WTC11 (cell line): Measurements from ENCODE around the gene PKP4. TPM values are rescaled to one million over a fixed set of nuclear protein-coding genes. Genes with fewer than 3 reads are reported as not detected.

Experiments
- ATAC-seq: fragments of 200-7000 bp; cut with Tn5 transposase; 2 replicates; pipeline ENCODE4 v1.10.0; 2021; ENCODE audit warnings: mild to moderate bottlenecking, moderate library complexity
- CTCF ChIA-PET: fragments of 300-600 bp; sonication (Branson Sonifier 250); formaldehyde crosslinking; loops from one replicate; lab custom pipeline; 2021; ENCODE audit warnings: antibody characterized with exemption; lab: Charles Lee
- POLR2A ChIA-PET: fragments of 350-600 bp; sonication (Branson Sonifier 250); formaldehyde crosslinking; loops from one replicate; lab custom pipeline; 2021; ENCODE audit warnings: antibody characterized with exemption; lab: Charles Lee
- DNase-seq: peaks from one replicate; pipeline ENCODE4 v3.0.0; 2021; ENCODE audit warnings: low spot score
- H3K27ac Mint-ChIP-seq: 2 replicates; pipeline ENCODE4 v1.8.0; 2021; ENCODE audit warnings: mixed read lengths
- H3K27me3 Mint-ChIP-seq: 2 replicates; pipeline ENCODE4 v1.8.0; 2021; ENCODE audit warnings: low read depth, mild to moderate bottlenecking, moderate library complexity, mixed read lengths
- H3K36me3 Mint-ChIP-seq: 2 replicates; pipeline ENCODE4 v1.8.0; 2021; ENCODE audit warnings: mixed read lengths
- H3K4me1 Mint-ChIP-seq: 2 replicates; pipeline ENCODE4 v1.8.0; 2022; ENCODE audit warnings: mixed read lengths
- H3K4me3 Mint-ChIP-seq: 2 replicates; pipeline ENCODE4 v1.8.0; 2021; ENCODE audit warnings: mild to moderate bottlenecking, moderate library complexity, mixed read lengths
- H3K9me3 Mint-ChIP-seq: 2 replicates; pipeline ENCODE4 v1.8.0; 2021; ENCODE audit warnings: mixed read lengths
- ETV6 ChIP-seq: sonication (generic); formaldehyde crosslinking; IDR thresholded peaks from 2 replicates; pipeline ENCODE4 v1.8.1; 2022; ENCODE audit warnings: mild to moderate bottlenecking, missing genetic modification reagents
- FOXJ3 ChIP-seq: sonication (generic); formaldehyde crosslinking; IDR thresholded peaks from 2 replicates; pipeline ENCODE4 v1.9.0; 2021; ENCODE audit warnings: missing genetic modification reagents, mild to moderate bottlenecking, borderline replicate concordance
- JUN ChIP-seq: sonication (generic); formaldehyde crosslinking; IDR thresholded peaks from 2 replicates; pipeline ENCODE4 v1.8.0; 2023; ENCODE audit warnings: mild to moderate bottlenecking, missing genetic modification reagents
- TEAD1 ChIP-seq: sonication (generic); formaldehyde crosslinking; IDR thresholded peaks from 2 replicates; pipeline ENCODE4 v1.8.0; 2022; ENCODE audit warnings: mild to moderate bottlenecking, missing genetic modification reagents
- ZNF138 ChIP-seq: sonication (generic); formaldehyde crosslinking; conservative IDR thresholded peaks from 2 replicates; pipeline ENCODE4 v1.8.1; 2022; ENCODE audit warnings: mild to moderate bottlenecking, moderate library complexity, missing genetic modification reagents
- ZNF232 ChIP-seq: sonication (generic); formaldehyde crosslinking; IDR thresholded peaks from 2 replicates; pipeline ENCODE4 v1.8.0; 2022; ENCODE audit warnings: mild to moderate bottlenecking, missing genetic modification reagents
- total RNA-seq: library from RNA; stranded (reverse); gene quantifications from 3 replicates; pipeline ENCODE4 v1.2.3, GENCODE V29; 2021
- TF ChIP-seq, protein P1 (sequence below): sonication (generic); formaldehyde crosslinking; IDR thresholded peaks from 2 replicates; pipeline ENCODE4 v1.8.1; 2023; ENCODE audit warnings: mild to moderate bottlenecking, missing genetic modification reagents
- TF ChIP-seq, protein P2 (sequence below): sonication (generic); formaldehyde crosslinking; IDR thresholded peaks from 2 replicates; pipeline ENCODE4 v1.8.1; 2023; ENCODE audit warnings: mild to moderate bottlenecking, missing genetic modification reagents, moderate library complexity
- TF ChIP-seq, protein P3 (sequence below): sonication (generic); formaldehyde crosslinking; IDR thresholded peaks from 2 replicates; pipeline ENCODE4 v1.8.1; 2023; ENCODE audit warnings: mild to moderate bottlenecking, missing genetic modification reagents
- TF ChIP-seq, protein P4 (sequence below): fragments of 250-450 bp; sonication (Bioruptor Pico); IDR thresholded peaks from 2 replicates; pipeline ENCODE4 v1.9.0; 2021; ENCODE audit warnings: moderate library complexity, mild to moderate bottlenecking, inconsistent platforms, borderline replicate concordance
- TF ChIP-seq, protein P5 (sequence below): sonication (generic); formaldehyde crosslinking; IDR thresholded peaks from 2 replicates; pipeline ENCODE4 v1.8.1; 2023; ENCODE audit warnings: mild to moderate bottlenecking, missing genetic modification reagents, borderline replicate concordance
- TF ChIP-seq, protein P6 (sequence below): sonication (generic); formaldehyde crosslinking; IDR thresholded peaks from 2 replicates; pipeline ENCODE4 v1.8.0; 2022; ENCODE audit warnings: mild to moderate bottlenecking, missing genetic modification reagents
- TF ChIP-seq, protein P7 (sequence below): fragments of 200-600 bp; IDR thresholded peaks from 2 replicates; pipeline ENCODE4 v1.8.0; 2022; ENCODE audit warnings: antibody characterized with exemption

The PKP4 gene
- total RNA-seq, 1 experiment from 2014 or later, result 78.9 TPM

DNA sequence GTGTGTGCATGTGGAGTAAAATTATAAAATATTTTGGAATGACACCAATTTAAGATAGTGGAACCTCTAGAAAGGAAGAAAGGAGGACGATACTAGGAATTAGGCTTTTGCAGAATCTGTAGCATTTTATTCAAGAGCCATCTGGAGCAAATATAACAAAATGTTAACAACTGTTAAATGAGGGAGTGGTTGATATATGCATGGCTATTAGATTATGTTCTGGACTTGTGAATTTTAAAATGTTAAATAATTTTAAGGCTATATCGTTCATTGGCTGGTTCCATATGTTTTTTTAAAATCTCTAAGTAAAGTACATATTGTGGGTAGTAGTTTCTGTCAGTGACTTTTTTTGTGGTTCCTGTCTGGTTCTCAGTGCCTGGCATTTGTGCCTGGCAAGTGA, 123.2 kb downstream of the PKP4 start:
- CTCF ChIA-PET, result no interaction called here

More for the DNA sequence above, 123.2 kb downstream of the PKP4 start:
- H3K27me3 Mint-ChIP-seq, result no peaks in the 10 kb centered on the region
- H3K4me3 Mint-ChIP-seq, result no peak overlapping the region
- TF ChIP-seq, protein P1, sequence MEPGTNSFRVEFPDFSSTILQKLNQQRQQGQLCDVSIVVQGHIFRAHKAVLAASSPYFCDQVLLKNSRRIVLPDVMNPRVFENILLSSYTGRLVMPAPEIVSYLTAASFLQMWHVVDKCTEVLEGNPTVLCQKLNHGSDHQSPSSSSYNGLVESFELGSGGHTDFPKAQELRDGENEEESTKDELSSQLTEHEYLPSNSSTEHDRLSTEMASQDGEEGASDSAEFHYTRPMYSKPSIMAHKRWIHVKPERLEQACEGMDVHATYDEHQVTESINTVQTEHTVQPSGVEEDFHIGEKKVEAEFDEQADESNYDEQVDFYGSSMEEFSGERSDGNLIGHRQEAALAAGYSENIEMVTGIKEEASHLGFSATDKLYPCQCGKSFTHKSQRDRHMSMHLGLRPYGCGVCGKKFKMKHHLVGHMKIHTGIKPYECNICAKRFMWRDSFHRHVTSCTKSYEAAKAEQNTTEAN (CRISPR knock-in tag), result no peak
- TF ChIP-seq FOXJ3 (CRISPR knock-in tag), result no peak
- TF ChIP-seq ETV6 (CRISPR knock-in tag), result no peak
- TF ChIP-seq JUN (CRISPR knock-in tag), result no peak
- TF ChIP-seq, protein P2, sequence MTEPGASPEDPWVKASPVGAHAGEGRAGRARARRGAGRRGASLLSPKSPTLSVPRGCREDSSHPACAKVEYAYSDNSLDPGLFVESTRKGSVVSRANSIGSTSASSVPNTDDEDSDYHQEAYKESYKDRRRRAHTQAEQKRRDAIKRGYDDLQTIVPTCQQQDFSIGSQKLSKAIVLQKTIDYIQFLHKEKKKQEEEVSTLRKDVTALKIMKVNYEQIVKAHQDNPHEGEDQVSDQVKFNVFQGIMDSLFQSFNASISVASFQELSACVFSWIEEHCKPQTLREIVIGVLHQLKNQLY (CRISPR knock-in tag), result no peak
- TF ChIP-seq, protein P3, sequence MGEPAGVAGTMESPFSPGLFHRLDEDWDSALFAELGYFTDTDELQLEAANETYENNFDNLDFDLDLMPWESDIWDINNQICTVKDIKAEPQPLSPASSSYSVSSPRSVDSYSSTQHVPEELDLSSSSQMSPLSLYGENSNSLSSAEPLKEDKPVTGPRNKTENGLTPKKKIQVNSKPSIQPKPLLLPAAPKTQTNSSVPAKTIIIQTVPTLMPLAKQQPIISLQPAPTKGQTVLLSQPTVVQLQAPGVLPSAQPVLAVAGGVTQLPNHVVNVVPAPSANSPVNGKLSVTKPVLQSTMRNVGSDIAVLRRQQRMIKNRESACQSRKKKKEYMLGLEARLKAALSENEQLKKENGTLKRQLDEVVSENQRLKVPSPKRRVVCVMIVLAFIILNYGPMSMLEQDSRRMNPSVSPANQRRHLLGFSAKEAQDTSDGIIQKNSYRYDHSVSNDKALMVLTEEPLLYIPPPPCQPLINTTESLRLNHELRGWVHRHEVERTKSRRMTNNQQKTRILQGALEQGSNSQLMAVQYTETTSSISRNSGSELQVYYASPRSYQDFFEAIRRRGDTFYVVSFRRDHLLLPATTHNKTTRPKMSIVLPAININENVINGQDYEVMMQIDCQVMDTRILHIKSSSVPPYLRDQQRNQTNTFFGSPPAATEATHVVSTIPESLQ, result no peak
- TF ChIP-seq, protein P4, sequence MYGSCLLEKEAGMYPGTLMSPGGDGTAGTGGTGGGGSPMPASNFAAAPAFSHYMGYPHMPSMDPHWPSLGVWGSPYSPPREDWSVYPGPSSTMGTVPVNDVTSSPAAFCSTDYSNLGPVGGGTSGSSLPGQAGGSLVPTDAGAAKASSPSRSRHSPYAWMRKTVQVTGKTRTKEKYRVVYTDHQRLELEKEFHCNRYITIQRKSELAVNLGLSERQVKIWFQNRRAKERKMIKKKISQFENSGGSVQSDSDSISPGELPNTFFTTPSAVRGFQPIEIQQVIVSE, result no peak
- TF ChIP-seq ZNF138, result no peak
- TF ChIP-seq ZNF232 (CRISPR knock-in tag), result no peak
- no peak for TF ChIP-seq TEAD1 (CRISPR knock-in tag)
- TF ChIP-seq, protein P5, sequence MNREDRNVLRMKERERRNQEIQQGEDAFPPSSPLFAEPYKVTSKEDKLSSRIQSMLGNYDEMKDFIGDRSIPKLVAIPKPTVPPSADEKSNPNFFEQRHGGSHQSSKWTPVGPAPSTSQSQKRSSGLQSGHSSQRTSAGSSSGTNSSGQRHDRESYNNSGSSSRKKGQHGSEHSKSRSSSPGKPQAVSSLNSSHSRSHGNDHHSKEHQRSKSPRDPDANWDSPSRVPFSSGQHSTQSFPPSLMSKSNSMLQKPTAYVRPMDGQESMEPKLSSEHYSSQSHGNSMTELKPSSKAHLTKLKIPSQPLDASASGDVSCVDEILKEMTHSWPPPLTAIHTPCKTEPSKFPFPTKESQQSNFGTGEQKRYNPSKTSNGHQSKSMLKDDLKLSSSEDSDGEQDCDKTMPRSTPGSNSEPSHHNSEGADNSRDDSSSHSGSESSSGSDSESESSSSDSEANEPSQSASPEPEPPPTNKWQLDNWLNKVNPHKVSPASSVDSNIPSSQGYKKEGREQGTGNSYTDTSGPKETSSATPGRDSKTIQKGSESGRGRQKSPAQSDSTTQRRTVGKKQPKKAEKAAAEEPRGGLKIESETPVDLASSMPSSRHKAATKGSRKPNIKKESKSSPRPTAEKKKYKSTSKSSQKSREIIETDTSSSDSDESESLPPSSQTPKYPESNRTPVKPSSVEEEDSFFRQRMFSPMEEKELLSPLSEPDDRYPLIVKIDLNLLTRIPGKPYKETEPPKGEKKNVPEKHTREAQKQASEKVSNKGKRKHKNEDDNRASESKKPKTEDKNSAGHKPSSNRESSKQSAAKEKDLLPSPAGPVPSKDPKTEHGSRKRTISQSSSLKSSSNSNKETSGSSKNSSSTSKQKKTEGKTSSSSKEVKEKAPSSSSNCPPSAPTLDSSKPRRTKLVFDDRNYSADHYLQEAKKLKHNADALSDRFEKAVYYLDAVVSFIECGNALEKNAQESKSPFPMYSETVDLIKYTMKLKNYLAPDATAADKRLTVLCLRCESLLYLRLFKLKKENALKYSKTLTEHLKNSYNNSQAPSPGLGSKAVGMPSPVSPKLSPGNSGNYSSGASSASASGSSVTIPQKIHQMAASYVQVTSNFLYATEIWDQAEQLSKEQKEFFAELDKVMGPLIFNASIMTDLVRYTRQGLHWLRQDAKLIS (CRISPR knock-in tag), result no peak
- TF ChIP-seq, protein P6, sequence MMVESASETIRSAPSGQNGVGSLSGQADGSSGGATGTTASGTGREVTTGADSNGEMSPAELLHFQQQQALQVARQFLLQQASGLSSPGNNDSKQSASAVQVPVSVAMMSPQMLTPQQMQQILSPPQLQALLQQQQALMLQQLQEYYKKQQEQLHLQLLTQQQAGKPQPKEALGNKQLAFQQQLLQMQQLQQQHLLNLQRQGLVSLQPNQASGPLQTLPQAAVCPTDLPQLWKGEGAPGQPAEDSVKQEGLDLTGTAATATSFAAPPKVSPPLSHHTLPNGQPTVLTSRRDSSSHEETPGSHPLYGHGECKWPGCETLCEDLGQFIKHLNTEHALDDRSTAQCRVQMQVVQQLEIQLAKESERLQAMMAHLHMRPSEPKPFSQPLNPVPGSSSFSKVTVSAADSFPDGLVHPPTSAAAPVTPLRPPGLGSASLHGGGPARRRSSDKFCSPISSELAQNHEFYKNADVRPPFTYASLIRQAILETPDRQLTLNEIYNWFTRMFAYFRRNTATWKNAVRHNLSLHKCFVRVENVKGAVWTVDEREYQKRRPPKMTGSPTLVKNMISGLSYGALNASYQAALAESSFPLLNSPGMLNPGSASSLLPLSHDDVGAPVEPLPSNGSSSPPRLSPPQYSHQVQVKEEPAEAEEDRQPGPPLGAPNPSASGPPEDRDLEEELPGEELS (CRISPR knock-in tag), result no peak
- TF ChIP-seq, protein P7, sequence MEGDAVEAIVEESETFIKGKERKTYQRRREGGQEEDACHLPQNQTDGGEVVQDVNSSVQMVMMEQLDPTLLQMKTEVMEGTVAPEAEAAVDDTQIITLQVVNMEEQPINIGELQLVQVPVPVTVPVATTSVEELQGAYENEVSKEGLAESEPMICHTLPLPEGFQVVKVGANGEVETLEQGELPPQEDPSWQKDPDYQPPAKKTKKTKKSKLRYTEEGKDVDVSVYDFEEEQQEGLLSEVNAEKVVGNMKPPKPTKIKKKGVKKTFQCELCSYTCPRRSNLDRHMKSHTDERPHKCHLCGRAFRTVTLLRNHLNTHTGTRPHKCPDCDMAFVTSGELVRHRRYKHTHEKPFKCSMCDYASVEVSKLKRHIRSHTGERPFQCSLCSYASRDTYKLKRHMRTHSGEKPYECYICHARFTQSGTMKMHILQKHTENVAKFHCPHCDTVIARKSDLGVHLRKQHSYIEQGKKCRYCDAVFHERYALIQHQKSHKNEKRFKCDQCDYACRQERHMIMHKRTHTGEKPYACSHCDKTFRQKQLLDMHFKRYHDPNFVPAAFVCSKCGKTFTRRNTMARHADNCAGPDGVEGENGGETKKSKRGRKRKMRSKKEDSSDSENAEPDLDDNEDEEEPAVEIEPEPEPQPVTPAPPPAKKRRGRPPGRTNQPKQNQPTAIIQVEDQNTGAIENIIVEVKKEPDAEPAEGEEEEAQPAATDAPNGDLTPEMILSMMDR, result no peak
- POLR2A ChIA-PET, result interaction anchor here (0.6 kb wide), 1 partner anchor 16 kb away, joined by 3 read pairs; no protein-coding TSS in a partner anchor
- no peaks in the 10 kb centered on the region for H3K36me3 Mint-ChIP-seq
- no peak for ATAC-seq
- DNase-seq, result no peak
- no peak overlapping the region for H3K27ac Mint-ChIP-seq
- no peaks in the 10 kb centered on the region for H3K9me3 Mint-ChIP-seq
- no peaks in the 10 kb centered on the region; the same call in 1 of the 2 replicates for H3K4me1 Mint-ChIP-seq
